Retinal pigment epithelial cell (primary cell): Measurements from ENCODE around the gene COL5A2.

Experiments used
- DNase-seq: peaks from one replicate; pipeline ENCODE4 v3.0.0-alpha.2; 2010; ENCODE audit warnings: low read depth
- H3K4me3 ChIP-seq: 2 replicates; pipeline ENCODE4 v1.5.1; 2011; ENCODE audit warnings: mild to moderate bottlenecking, low read length, control low read depth, moderate library complexity
- TF ChIP-seq, protein P1 (sequence below): conservative IDR thresholded peaks from 2 replicates; pipeline ENCODE4 v1.5.1; 2011; ENCODE audit warnings: low read depth, low read length, control low read depth, inconsistent platforms

COL5A2 gene

DNA sequence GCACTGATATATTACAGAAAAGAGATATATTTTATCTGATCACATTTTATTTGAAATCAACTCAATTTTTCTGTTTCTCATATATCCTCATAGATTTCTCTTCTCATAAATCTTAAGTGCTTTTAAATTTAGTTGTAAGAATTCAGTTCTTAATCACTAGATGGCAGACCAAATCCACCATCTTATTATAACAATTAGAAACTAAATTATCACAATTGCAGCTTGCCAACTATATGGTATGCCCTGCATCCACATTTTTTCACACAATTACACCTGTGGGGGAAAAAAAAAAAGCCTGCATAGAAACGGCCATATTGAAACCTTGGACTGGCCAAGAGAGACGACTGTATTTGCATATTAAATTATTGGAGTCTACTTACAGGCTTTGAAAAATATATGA, 64.4 kb downstream of the COL5A2 start:
- TF ChIP-seq, protein P1, sequence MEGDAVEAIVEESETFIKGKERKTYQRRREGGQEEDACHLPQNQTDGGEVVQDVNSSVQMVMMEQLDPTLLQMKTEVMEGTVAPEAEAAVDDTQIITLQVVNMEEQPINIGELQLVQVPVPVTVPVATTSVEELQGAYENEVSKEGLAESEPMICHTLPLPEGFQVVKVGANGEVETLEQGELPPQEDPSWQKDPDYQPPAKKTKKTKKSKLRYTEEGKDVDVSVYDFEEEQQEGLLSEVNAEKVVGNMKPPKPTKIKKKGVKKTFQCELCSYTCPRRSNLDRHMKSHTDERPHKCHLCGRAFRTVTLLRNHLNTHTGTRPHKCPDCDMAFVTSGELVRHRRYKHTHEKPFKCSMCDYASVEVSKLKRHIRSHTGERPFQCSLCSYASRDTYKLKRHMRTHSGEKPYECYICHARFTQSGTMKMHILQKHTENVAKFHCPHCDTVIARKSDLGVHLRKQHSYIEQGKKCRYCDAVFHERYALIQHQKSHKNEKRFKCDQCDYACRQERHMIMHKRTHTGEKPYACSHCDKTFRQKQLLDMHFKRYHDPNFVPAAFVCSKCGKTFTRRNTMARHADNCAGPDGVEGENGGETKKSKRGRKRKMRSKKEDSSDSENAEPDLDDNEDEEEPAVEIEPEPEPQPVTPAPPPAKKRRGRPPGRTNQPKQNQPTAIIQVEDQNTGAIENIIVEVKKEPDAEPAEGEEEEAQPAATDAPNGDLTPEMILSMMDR: no peak
- DNase-seq: no peak
- H3K4me3 ChIP-seq: no peak overlapping the region

DNA sequence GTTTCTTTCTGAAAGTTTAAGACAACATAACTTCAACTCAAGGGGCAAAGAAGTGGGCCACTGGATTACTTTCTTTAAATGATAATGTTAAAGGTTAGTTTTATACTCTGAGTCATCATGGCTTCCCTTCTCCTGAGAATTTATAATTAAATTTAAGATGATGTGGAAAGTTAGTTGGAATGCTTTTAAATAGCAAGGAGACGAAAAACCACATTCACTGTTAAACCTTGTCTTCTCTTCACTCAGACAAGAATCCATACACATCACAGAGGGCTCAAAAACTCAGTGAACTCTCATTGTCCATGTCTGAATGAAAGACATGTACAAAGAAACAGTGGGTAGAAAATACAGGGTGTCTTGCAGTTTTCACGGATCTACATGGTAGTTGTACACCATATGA, 65.6 kb downstream of the COL5A2 start:
- H3K4me3 ChIP-seq: no peak overlapping the region
- TF ChIP-seq, protein P1: no peak
- no peak for DNase-seq

DNA sequence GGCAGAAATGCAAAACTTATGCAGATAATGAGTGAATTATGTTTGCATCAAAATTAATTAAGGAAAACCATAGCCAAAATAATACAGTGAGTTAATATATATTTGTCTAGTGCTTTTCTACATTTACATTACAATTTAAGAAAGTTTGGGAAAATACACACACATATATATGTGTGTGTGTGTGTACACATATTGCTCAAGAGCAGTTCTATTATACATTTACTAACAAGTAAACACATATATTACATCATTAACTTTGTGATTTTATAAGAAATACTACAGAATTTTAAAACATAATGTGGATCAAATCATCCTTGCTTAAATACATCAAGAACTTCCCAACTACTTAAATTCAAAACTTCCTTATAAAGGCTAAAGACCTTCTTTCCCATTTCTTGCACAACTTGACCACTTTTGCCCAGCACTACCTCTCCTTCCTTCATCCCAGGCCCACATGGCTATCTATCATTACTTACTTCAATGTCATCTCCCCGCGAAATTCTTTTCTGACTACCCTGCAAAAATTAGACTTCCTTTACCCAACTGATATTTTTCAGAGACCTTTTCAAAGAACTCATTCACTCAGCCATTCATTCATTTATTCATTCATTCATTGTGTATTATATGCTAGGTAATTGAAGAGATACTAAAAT, 68.4 kb downstream of the COL5A2 start:
- DNase-seq: no peak

DNA sequence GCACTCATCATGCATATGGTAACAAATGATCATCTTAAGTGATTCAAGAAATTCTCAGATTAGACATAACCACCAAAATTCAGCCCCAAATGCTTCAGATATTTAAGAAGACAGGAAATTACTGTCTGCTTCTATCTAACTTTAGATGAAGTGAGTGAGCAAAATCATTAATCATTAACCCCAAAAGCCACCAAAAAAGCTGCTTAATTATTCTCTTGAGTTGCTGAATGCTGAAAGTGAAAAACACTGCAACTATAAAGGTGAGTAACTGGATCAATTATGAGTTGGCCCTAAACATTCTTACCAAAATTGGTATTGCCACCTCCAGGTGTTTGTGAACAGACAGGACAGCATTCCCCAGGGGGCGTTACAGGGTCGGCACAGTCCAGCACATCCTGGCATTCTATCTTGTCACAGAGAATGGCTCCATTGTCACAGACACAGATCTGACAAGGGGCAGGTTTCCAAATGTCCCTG, 69.6 kb downstream of the COL5A2 start:
- no peak for DNase-seq
- no peak overlapping the region for H3K4me3 ChIP-seq
- TF ChIP-seq, protein P1: no peak

More for the DNA sequence above, 68.4 kb downstream of the COL5A2 start:
- H3K4me3 ChIP-seq: no peak overlapping the region
- TF ChIP-seq, protein P1: no peak

DNA sequence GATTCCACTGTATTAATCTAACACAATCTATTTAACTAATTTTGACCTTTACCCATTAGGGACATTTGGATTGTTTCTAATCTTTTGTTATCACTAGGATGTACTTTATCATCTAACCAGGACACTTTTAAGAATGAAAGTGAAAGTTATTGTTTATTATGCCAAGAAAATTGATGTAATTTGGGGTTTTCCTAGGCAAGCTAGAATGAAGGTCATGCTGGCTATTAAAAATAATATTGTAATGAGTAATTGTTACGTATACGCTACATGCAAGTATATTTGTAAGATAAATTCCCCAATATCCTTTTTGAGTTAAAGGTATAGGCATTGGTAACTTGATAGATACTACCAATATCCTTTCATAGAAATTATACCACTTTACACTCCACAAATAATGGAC, 74.6 kb downstream of the COL5A2 start:
- TF ChIP-seq, protein P1: no peak
- no peak for DNase-seq
- no peak overlapping the region for H3K4me3 ChIP-seq

DNA sequence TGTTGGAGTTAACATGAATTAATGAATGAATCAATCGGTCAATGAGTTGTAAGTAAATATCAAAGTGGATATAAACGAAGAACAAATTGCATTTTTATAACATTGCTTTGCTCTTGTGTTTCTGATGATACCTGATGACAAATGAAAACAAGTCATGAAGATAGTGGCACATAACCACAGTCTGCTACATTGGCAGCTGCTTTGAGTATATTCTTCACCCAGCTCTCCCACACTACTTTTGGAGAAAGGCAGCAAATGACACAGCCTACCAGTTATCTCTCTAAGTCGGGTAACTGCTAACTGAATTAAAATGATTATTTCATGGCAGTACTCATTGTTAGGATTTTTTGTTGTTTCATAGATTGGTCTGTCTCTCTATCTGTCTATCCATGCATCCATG, 76.8 kb downstream of the COL5A2 start:
- TF ChIP-seq, protein P1: no peak
- no peak for DNase-seq

DNA sequence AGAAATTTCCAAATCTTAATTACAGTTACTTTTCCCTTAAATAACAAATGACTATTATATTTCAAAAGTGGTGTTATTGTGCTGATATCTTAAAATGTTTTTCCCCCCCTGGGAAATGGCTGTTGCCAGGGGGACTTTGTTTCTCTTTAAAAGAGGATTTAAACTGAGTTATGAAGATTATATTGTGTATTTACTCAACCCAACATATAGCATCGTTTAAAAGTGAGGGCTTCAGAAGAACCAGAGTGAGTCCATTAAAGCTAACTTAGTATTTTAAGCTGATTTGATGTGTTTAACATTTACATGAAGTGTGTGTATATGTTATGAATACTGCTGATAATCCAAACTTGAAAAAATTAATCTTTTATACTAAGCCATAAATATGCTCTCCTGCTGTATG, 81.6 kb downstream of the COL5A2 start:
- TF ChIP-seq, protein P1: no peak
- H3K4me3 ChIP-seq: no peak overlapping the region
- DNase-seq: no peak

More for the DNA sequence above, 76.8 kb downstream of the COL5A2 start:
- H3K4me3 ChIP-seq: no peak overlapping the region
